Dedifferentiated amniotic fluid mesenchymal stem cell (primary cell): ENCODE measurements around the gene BRD3.

Experiments used
- DNase-seq: peaks from one replicate; pipeline ENCODE4 v3.0.0-alpha.2; 2016; ENCODE audit errors: extremely low spot score

BRD3 gene

GRCh38 chr9:134039386-134040175 is 28.2 kb downstream of the BRD3 start:
- no peak for DNase-seq

- DNase-seq = no peak
Measured at GRCh38 chr9:134037641-134038040, 30.2 kb downstream of the BRD3 start.

- DNase-seq = no peak
Measured at GRCh38 chr9:134036130-134036529, 31.7 kb downstream of the BRD3 start.

GRCh38 chr9:134035041-134036039 is 32.5 kb downstream of the BRD3 start:
- no peak for DNase-seq

- no peak for DNase-seq
Measured at GRCh38 chr9:134034215-134035040, 33.4 kb downstream of the BRD3 start.

- DNase-seq = no peak
Measured at GRCh38 chr9:134033516-134034214, 34.2 kb downstream of the BRD3 start.

DNA sequence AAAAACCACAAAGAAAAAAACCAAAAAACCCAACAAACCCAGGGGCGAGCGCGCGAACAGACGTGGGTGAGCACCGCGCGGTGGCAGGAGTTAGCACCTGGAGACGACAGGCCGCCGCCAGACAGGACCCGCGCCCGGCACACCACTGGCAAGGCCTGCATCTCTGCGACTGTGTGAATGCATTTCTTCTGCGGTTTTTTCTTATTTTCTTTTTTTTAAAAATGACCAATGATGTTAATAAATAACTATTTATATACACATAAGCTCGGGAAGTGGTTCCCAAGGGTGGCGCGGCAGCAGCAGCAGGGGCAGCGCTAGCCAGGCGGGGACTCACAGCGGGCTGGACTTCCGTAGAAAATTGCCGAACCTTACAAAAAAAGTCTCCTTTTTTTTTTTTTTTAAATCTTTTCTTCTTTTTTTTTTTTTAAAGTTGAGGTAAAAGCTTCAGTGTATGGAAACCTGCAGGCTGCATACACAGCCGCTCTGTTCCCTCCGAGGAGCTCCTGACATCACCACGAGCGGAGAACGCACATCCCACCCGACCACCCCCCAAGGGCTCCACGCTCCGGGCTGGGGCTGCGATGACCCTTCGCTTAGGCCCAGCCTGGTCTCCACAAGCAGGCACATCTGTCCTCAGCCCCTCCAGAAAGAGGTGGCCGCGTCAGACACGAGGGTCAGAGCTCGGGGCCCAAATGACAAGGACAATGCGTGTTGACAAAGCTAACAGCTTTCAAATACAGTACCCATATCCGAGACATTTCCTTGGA is 35.2 kb downstream of the BRD3 start:
- no peak for DNase-seq

DNA sequence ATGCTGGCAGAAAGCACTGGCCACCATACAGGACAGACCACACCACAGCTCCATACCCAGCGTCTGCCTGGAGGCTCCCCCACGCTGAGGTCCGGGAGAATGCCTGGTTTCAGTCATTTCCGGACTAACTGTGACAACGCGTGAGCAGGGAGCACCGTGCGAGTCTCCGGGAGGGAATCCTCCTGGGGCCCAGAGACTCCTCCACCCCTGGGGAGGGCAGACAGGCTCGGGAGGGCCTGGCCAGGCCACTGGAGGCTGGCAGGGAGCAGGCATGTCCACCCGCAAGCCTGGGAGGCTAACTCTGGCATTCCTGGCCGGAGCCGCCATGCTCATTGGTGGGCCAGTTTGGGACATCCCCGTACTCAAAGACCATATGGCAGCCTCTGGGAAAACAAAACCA is 36.0 kb downstream of the BRD3 start:
- DNase-seq = no peak

DNA sequence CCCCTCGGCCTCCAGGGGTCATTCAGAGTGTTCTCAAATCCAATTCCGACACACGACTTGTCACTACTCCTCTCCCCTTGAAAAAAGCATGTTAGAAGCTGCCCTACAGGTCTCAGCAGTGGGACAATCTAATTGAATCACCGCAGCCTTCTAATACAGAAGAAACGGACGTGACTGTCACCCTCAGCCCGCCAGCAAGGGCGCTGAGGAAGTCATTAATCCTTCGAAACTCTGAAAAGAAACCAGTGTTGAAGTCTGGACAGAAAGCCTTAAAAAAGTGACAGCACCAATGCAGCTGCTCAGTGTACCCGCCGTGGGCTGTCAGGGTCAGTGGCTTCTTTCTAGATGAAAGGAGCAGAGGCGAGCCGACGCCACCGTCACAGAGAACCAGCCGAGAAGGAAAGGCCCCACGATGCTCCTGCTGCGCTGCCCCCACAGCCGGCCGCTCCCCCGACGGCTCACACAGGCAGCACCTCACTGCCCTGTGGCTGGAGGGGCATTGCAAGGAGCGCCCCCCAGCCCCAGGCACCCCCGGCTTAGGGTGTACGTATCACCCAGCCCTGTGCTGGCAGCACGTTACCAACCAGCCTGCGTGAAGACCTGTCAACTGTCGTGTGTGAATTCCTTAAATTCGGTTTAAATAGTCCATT is 36.9 kb downstream of the BRD3 start:
- DNase-seq = no peak

GRCh38 chr9:134029248-134030226 is 38.3 kb downstream of the BRD3 start:
- DNase-seq = no peak

GRCh38 chr9:134028575-134029247 is 39.1 kb downstream of the BRD3 start:
- DNase-seq = no peak

GRCh38 chr9:134028076-134028475 is 39.8 kb downstream of the BRD3 start:
- no peak for DNase-seq

- DNase-seq = no peak
Measured at GRCh38 chr9:134027561-134027960, 40.3 kb downstream of the BRD3 start.

DNA sequence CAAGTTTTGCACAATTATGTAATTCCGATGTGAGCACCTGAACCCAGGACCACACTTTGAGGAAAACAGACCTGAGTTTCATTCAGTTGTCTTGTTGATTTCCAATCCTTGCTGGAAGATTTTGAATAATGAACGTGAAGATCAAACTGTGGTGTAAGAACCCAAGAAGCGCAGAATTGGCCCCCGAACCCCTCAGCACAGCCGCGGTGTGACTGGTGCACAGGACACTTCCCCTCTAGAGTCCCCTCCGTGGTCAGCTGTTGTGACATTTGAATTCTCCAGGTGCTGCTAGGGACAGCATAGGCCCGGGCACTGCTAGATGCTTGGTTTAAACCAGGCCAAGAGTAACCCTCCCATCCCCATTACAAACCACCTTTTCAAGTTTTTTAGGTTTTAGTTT is 40.8 kb downstream of the BRD3 start:
- no peak for DNase-seq

- DNase-seq = no peak
Measured at GRCh38 chr9:134026581-134026980, 41.2 kb downstream of the BRD3 start.

DNA sequence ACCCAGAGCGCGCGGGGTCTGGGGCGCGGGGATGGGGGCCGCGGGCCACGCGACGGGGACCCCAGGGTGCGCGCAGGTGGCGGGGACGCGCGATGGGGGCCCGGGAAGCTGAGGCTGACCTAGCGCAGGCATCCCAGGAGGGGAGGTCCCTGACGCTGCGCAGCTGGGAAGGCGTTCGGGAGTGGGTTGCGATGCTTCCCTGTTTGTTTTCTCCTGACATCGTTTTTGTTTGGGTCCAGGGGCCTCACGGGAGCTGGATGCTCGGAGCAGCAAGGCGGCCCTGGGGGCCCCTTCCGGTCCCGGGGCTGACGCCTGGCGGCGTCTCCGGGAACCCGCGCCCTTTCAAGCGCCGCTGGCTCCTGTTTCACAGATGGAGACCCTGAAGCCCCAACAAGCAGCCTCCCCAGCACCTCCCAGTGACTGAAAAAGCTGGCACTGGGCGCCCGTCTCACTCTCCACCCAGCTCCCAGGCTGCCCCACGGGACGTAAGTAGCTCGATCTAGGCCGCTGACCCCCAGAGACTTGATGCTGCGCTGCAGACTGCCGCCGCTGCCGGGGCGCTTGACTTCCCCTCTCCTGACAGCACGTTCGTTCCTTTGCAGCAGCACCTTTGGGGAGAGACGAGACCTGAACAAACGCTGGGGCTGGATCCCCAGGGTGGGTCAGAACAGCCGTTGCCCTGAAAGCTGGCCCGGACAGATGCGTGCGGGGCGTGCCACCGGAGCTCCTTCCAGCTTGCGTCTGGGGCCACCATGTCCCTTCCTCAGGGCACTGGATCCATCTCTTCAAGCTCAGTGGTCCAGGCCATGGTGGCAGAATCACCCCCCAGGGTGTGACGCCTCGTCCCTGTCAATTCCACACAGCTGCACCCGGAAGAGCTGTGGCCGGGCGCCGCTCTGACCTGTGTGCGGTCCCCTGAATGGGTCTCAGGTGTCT is 42.0 kb downstream of the BRD3 start:
- DNase-seq = no peak
